ENCODE results near the gene TTC9C. TPM values are rescaled to one million over a fixed set of nuclear protein-coding genes. Genes with fewer than 3 reads are reported as not detected.

The TTC9C gene
- total RNA-seq, 1 experiment from 2014 or later = 33.3 TPM

- intact Hi-C loops (cut with micrococcal nuclease) = no loop called here
- RAD21 ChIA-PET (ENCODE audit: low non-redundant PET in 1 of 2, low total read pairs in 2 of 2, uncharacterized antibody in 2 of 2, unreplicated experiment in 2 of 2) = no interaction called here
- DNase-seq (ENCODE audit: low read depth, low spot score) = no peak
- Histone ChIP-seq H3K79me2 (ENCODE audit: insufficient read depth, low read length) (peaks cover 69% of the 10 kb centered on the region), H3K9me2 (ENCODE audit: insufficient read depth) (no peaks in the 10 kb centered on the region), H3K27ac (ENCODE audit: low read depth, low read length) (no peak overlapping the region), H3K4me2 (ENCODE audit: low read length) (no peak overlapping the region), H3K27me3 (ENCODE audit: insufficient read depth, low read length) (no peaks in the 10 kb centered on the region), H3K4me1 (ENCODE audit: control insufficient read depth in 1 of 2, insufficient read depth in 2 of 2, low read length in 2 of 2) (no peaks in the 10 kb centered on the region), H4K20me1 (ENCODE audit: insufficient read depth) (peaks cover 5% of the 10 kb centered on the region; the same call in 1 of the 2 replicates), H3K9ac (ENCODE audit: low read length) (no peak overlapping the region), H2AFZ (ENCODE audit: low read depth, low read length, poor library complexity, severe bottlenecking) (no peak overlapping the region), H3K4me3 (replicated peaks in 1 of 2; ENCODE audit: low read depth in 1 of 2, low read length in 2 of 2) (no peak overlapping the region), H3K36me3 (ENCODE audit: control insufficient read depth in 1 of 2, insufficient read depth in 2 of 2, low read length in 2 of 2) (peaks cover 82 to 87% of the 10 kb centered on the region in 2 experiments), H3K9me3 (ENCODE audit: control insufficient read depth in 1 of 2, insufficient read depth in 1 of 2, low read depth in 1 of 2, low read length in 2 of 2) (no peaks in the 10 kb centered on the region)
- BruUV-seq (replicated peaks) = no TSS peak
- 0 out of 6 replicates have a peak, but pooled peaks of 1 of the 3 experiments have one; percentile 4 for TF ChIP-seq CTCF (IDR thresholded peaks at IDR 0.05 in 2 of 3, conservative IDR thresholded peaks at IDR 0.05 in 1 of 3; ENCODE audit: borderline replicate concordance in 1 of 3, insufficient read depth in 1 of 3, low read depth in 2 of 3, low read length in 2 of 3)
- no peak for TF ChIP-seq ELF1 (IDR thresholded peaks at IDR 0.05; ENCODE audit: borderline replicate concordance, low read depth)
- ATAC-seq = peak; percentile 44; the same call in 1 of the 2 replicates
- POLR2A ChIA-PET = no interaction called here
- CTCF ChIA-PET = no interaction called here
Observed at GRCh38 chr11:62715150-62716130, 12.8 kb upstream of the TTC9C start.

GRCh38 chr11:62716206-62716605, 12.1 kb upstream of the TTC9C start:
- no peaks in the 10 kb centered on the region for H3K4me1 ChIP-seq (ENCODE audit: control insufficient read depth in 1 of 2, insufficient read depth in 2 of 2, low read length in 2 of 2)
- no peak overlapping the region for H3K4me3 ChIP-seq (replicated peaks in 1 of 2; ENCODE audit: low read depth in 1 of 2, low read length in 2 of 2)
- TF ChIP-seq YY1 (IDR thresholded peaks at IDR 0.05; ENCODE audit: extremely low read depth, insufficient replicate concordance, low read depth, low read length) (no peak), EGR1 (IDR thresholded peaks at IDR 0.05; ENCODE audit: low read depth) (no peak), FOSL1 (IDR thresholded peaks at IDR 0.05; ENCODE audit: low read depth) (no peak), ELF1 (IDR thresholded peaks at IDR 0.05; ENCODE audit: borderline replicate concordance, low read depth) (no peak), MAX (IDR thresholded peaks at IDR 0.05) (no peak), JUND (IDR thresholded peaks at IDR 0.05) (no peak), EZH2 (IDR thresholded peaks at IDR 0.05) (no peak), EZH2phosphoT487 (IDR thresholded peaks at IDR 0.05; ENCODE audit: borderline replicate concordance) (no peak), ZBTB33 (IDR thresholded peaks at IDR 0.05; ENCODE audit: extremely low read depth, insufficient replicate concordance, low read length) (no peak)
- intact Hi-C loops (cut with micrococcal nuclease) = no loop called here
- no peaks in the 10 kb centered on the region for H3K9me2 ChIP-seq (ENCODE audit: insufficient read depth)
- H3K4me2 ChIP-seq (ENCODE audit: low read length) = no peak overlapping the region
- ChIA-PET RAD21 (ENCODE audit: low non-redundant PET in 1 of 2, low total read pairs in 2 of 2, uncharacterized antibody in 2 of 2, unreplicated experiment in 2 of 2) (no interaction called here), CTCF (no interaction called here), POLR2A (no interaction called here)
- DNase-seq (ENCODE audit: low read depth, low spot score) = no peak
- no TSS peak for BruUV-seq (replicated peaks)
- no peak for ATAC-seq
- peaks cover 5% of the 10 kb centered on the region; the same call in 1 of the 2 replicates for H4K20me1 ChIP-seq (ENCODE audit: insufficient read depth)
- H3K9me3 ChIP-seq (ENCODE audit: control insufficient read depth in 1 of 2, insufficient read depth in 1 of 2, low read depth in 1 of 2, low read length in 2 of 2) = no peaks in the 10 kb centered on the region
- no peak overlapping the region for H2AFZ ChIP-seq (ENCODE audit: low read depth, low read length, poor library complexity, severe bottlenecking)
- no peaks in the 10 kb centered on the region for H3K27me3 ChIP-seq (ENCODE audit: insufficient read depth, low read length)
- peaks cover 88 to 89% of the 10 kb centered on the region in 2 experiments for H3K36me3 ChIP-seq (ENCODE audit: control insufficient read depth in 1 of 2, insufficient read depth in 2 of 2, low read length in 2 of 2)
- no peak overlapping the region for H3K9ac ChIP-seq (ENCODE audit: low read length)
- peaks cover 76% of the 10 kb centered on the region for H3K79me2 ChIP-seq (ENCODE audit: insufficient read depth, low read length)
- no peak overlapping the region for H3K27ac ChIP-seq (ENCODE audit: low read depth, low read length)

Measured in HCT116 (cell line).